HG03280 (cell line): Measurements from ENCODE around the gene LY86.
A peak's percentile ranks its signal among the peaks of the same experiment; 100 is the strongest.

Experiments
- ATAC-seq: cut with Tn5 transposase; IDR thresholded peaks from one replicate; pipeline ENCODE4 v1.9.1; 2021; ENCODE audit warnings: mild to moderate bottlenecking, moderate library complexity; ENCODE audit not compliant: unreplicated experiment

LY86 gene

GRCh38 chr6:6676910-6677441, 88.5 kb downstream of the LY86 start:
- ATAC-seq: no peak

- no peak for ATAC-seq
Observed at GRCh38 chr6:6678185-6678671, 89.7 kb downstream of the LY86 start.

- ATAC-seq: no peak
Observed at GRCh38 chr6:6678811-6679210, 90.3 kb downstream of the LY86 start.

- no peak for ATAC-seq
Observed at GRCh38 chr6:6679633-6680032, 91.1 kb downstream of the LY86 start.

- no peak for ATAC-seq
Observed at GRCh38 chr6:6680526-6680925, 92.0 kb downstream of the LY86 start.

- ATAC-seq: no peak
Observed at GRCh38 chr6:6681075-6681849, 92.7 kb downstream of the LY86 start.

- no peak for ATAC-seq
Observed at GRCh38 chr6:6682225-6682624, 93.7 kb downstream of the LY86 start.

- peak; percentile 91 for ATAC-seq
Observed at GRCh38 chr6:6683969-6684833, 95.7 kb downstream of the LY86 start.

GRCh38 chr6:6685249-6686040, 96.9 kb downstream of the LY86 start:
- no peak for ATAC-seq

- no peak for ATAC-seq
Observed at GRCh38 chr6:6686176-6686575, 97.7 kb downstream of the LY86 start.

- no peak for ATAC-seq
Observed at GRCh38 chr6:6686748-6687601, 98.5 kb downstream of the LY86 start.

- ATAC-seq: no peak
Observed at GRCh38 chr6:6688283-6688682, 99.8 kb downstream of the LY86 start.

- no peak for ATAC-seq
Observed at GRCh38 chr6:6688951-6689350, 100.4 kb downstream of the LY86 start.

- no peak for ATAC-seq
Observed at GRCh38 chr6:6689400-6690143, 101.1 kb downstream of the LY86 start.

- ATAC-seq: no peak
Observed at GRCh38 chr6:6690144-6690483, 101.6 kb downstream of the LY86 start.

- no peak for ATAC-seq
Observed at GRCh38 chr6:6694368-6694780, 105.9 kb downstream of the LY86 start.

- no peak for ATAC-seq
Observed at GRCh38 chr6:6694825-6695624, 106.5 kb downstream of the LY86 start.

- ATAC-seq: no peak
Observed at GRCh38 chr6:6695625-6696276, 107.2 kb downstream of the LY86 start.
